Esophagus (tissue), 2 donors: ENCODE measurements around the gene CHST8. TPM values are rescaled to one million over a fixed set of nuclear protein-coding genes. Genes with fewer than 3 reads are reported as not detected.

Experiments
- H3K27ac ChIP-seq, 2 donors: one replicate each; pipeline ENCODE4 v1.5.1; 2013; ENCODE audit warnings: low read depth in 2 of 2, mild to moderate bottlenecking in 2 of 2, inconsistent platforms in 1 of 2, low read length in 1 of 2, moderate library complexity in 1 of 2
- H3K27me3 ChIP-seq, 2 donors: one replicate each; pipeline ENCODE4 v1.6.1; 2013; ENCODE audit warnings: low read length in 2 of 2, control low read depth in 1 of 2, mild to moderate bottlenecking in 1 of 2; ENCODE audit not compliant: insufficient read depth in 2 of 2, control insufficient read depth in 1 of 2
- H3K36me3 ChIP-seq, 2 donors: one replicate each; pipeline ENCODE4 v1.6.1; 2013; ENCODE audit warnings: low read length in 1 of 2; ENCODE audit not compliant: control insufficient read depth in 2 of 2, insufficient read depth in 2 of 2
- H3K4me1 ChIP-seq, 2 donors: one replicate each; pipeline ENCODE4 v1.6.1; 2013; ENCODE audit warnings: low read length in 1 of 2; ENCODE audit not compliant: control insufficient read depth in 2 of 2, insufficient read depth in 2 of 2
- H3K4me3 ChIP-seq, 2 donors: one replicate each; pipeline ENCODE4 v1.5.1; 2013; ENCODE audit warnings: low read length in 2 of 2, mild to moderate bottlenecking in 2 of 2, low read depth in 1 of 2, moderate library complexity in 1 of 2
- H3K9me3 ChIP-seq, 2 donors: one replicate each; pipeline ENCODE4 v1.6.1; 2013; ENCODE audit warnings: mild to moderate bottlenecking in 2 of 2, low read depth in 1 of 2, low read length in 1 of 2, moderate library complexity in 1 of 2; ENCODE audit not compliant: control insufficient read depth in 2 of 2, insufficient read depth in 1 of 2
- WGBS, 2 donors: extraction: QIAGEN DNeasy Blood & Tissue Kit; methylation state at CpG; one replicate each; pipeline ENCODE4 v1.1.7; 2013; 5-methylcytosine and 5-hydroxymethylcytosine counted together
- polyA plus RNA-seq, 2 donors: library from polyadenylated mRNA; stranded (reverse); fragments of 200-250 nt; gene quantifications; one replicate each; pipeline ENCODE4 v1.2.3, GENCODE V29; 2013
- donor health status: healthy with polysubstance abuse.
- donor health status: Bipolar disorder and iron deficiency.

Gene CHST8
- polyA plus RNA-seq, 2 donors, result 0.04 to 0.18 TPM

- Histone ChIP-seq H3K9me3 (no peaks in the 10 kb centered on the region), H3K27ac (peak overlapping the region; percentile 73 to 88), H3K4me3 (no peak overlapping the region), H3K27me3 (no peaks in the 10 kb centered on the region), H3K4me1 (peaks cover 5 to 29% of the 10 kb centered on the region in 2 donors), H3K36me3 (peaks cover 8 to 28% of the 10 kb centered on the region in 2 donors)
- WGBS, 2 donors, result 53 to 56% methylated on average over 10 of the region's 10 CpGs
Observed at GRCh38 chr19:33804021-33804799, 182.5 kb downstream of the CHST8 start.

- 85 to 93% methylated on average over 3 of the region's 3 CpGs for WGBS, 2 donors
Observed at GRCh38 chr19:33805313-33805712, 183.6 kb downstream of the CHST8 start.

GRCh38 chr19:33805840-33806433, 184.2 kb downstream of the CHST8 start:
- H3K27me3 ChIP-seq, result no peaks in the 10 kb centered on the region
- H3K27ac ChIP-seq, result peak overlapping the region; percentile 26 to 86
- H3K4me1 ChIP-seq, result peaks cover 5 to 24% of the 10 kb centered on the region in 2 donors
- 65 to 72% methylated on average over 9 of the region's 9 CpGs for WGBS, 2 donors
- H3K9me3 ChIP-seq, result no peaks in the 10 kb centered on the region
- H3K36me3 ChIP-seq, result peaks cover 8 to 28% of the 10 kb centered on the region in 2 donors
- H3K4me3 ChIP-seq, result no peak overlapping the region

More at GRCh38 chr19:33805313-33805712, 183.6 kb downstream of the CHST8 start:
- Histone ChIP-seq H3K27ac (peak overlapping the region; percentile 26 to 86), H3K36me3 (peaks cover 8 to 28% of the 10 kb centered on the region in 2 donors), H3K27me3 (no peaks in the 10 kb centered on the region), H3K4me1 (peaks cover 5 to 24% of the 10 kb centered on the region in 2 donors), H3K9me3 (no peaks in the 10 kb centered on the region), H3K4me3 (no peak overlapping the region)

GRCh38 chr19:33806434-33806881, 184.7 kb downstream of the CHST8 start:
- H3K4me1 ChIP-seq, result peaks cover 5 to 24% of the 10 kb centered on the region in 2 donors
- WGBS, 2 donors, result 48 to 68% methylated on average over 8 of the region's 8 CpGs

GRCh38 chr19:33808399-33808798, 186.6 kb downstream of the CHST8 start:
- H3K4me3 ChIP-seq, result no peak overlapping the region
- no peaks in the 10 kb centered on the region for H3K27me3 ChIP-seq
- H3K9me3 ChIP-seq, result no peaks in the 10 kb centered on the region
- H3K36me3 ChIP-seq, result peaks cover 8 to 25% of the 10 kb centered on the region in 2 donors
- H3K27ac ChIP-seq, result no peak overlapping the region
- 67 to 77% methylated on average over 1 of the region's 1 CpG for WGBS, 2 donors
- peaks cover 5 to 24% of the 10 kb centered on the region in 2 donors for H3K4me1 ChIP-seq

More at GRCh38 chr19:33806434-33806881, 184.7 kb downstream of the CHST8 start:
- peaks cover 4 to 27% of the 10 kb centered on the region in 2 donors for H3K36me3 ChIP-seq
- H3K27ac ChIP-seq, result peak overlapping the region; percentile 63 to 86
- H3K27me3 ChIP-seq, result no peaks in the 10 kb centered on the region
- H3K4me3 ChIP-seq, result no peak overlapping the region
- no peaks in the 10 kb centered on the region for H3K9me3 ChIP-seq

GRCh38 chr19:33809960-33810359, 188.2 kb downstream of the CHST8 start:
- Histone ChIP-seq H3K4me1 (peaks cover 5 to 13% of the 10 kb centered on the region in 2 donors), H3K27me3 (no peaks in the 10 kb centered on the region), H3K36me3 (peaks cover 8 to 29% of the 10 kb centered on the region in 2 donors), H3K27ac (no peak overlapping the region), H3K4me3 (no peak overlapping the region), H3K9me3 (no peaks in the 10 kb centered on the region)
- WGBS, 2 donors, result 69 to 75% methylated on average over 6 of the region's 6 CpGs

GRCh38 chr19:33810821-33811220, 189.1 kb downstream of the CHST8 start:
- H3K9me3 ChIP-seq, result no peaks in the 10 kb centered on the region
- no peak overlapping the region for H3K27ac ChIP-seq
- peaks cover 8 to 28% of the 10 kb centered on the region in 2 donors for H3K36me3 ChIP-seq
- 92 to 99% methylated on average over 11 of the region's 11 CpGs for WGBS, 2 donors
- H3K4me3 ChIP-seq, result no peak overlapping the region
- peaks cover 0 to 13% of the 10 kb centered on the region in 2 donors for H3K4me1 ChIP-seq
- H3K27me3 ChIP-seq, result no peaks in the 10 kb centered on the region

GRCh38 chr19:33811246-33811645, 189.5 kb downstream of the CHST8 start:
- Histone ChIP-seq H3K9me3 (no peaks in the 10 kb centered on the region), H3K4me3 (no peak overlapping the region), H3K27me3 (no peaks in the 10 kb centered on the region), H3K4me1 (peaks cover 0 to 12% of the 10 kb centered on the region in 2 donors), H3K27ac (no peak overlapping the region), H3K36me3 (peaks cover 8 to 24% of the 10 kb centered on the region in 2 donors)
- WGBS, 2 donors, result 95 to 97% methylated on average over 41 of the region's 41 CpGs

- Histone ChIP-seq H3K4me3 (no peak overlapping the region), H3K9me3 (no peaks in the 10 kb centered on the region), H3K36me3 (peaks cover 8 to 20% of the 10 kb centered on the region in 2 donors), H3K27me3 (no peaks in the 10 kb centered on the region), H3K27ac (no peak overlapping the region), H3K4me1 (peaks cover 0 to 8% of the 10 kb centered on the region in 2 donors)
- 77 to 81% methylated on average over 14 of the region's 14 CpGs for WGBS, 2 donors
Observed at GRCh38 chr19:33811736-33812387, 190.1 kb downstream of the CHST8 start.
